Measurements from ENCODE around the gene VWCE.

Gene VWCE

DNA sequence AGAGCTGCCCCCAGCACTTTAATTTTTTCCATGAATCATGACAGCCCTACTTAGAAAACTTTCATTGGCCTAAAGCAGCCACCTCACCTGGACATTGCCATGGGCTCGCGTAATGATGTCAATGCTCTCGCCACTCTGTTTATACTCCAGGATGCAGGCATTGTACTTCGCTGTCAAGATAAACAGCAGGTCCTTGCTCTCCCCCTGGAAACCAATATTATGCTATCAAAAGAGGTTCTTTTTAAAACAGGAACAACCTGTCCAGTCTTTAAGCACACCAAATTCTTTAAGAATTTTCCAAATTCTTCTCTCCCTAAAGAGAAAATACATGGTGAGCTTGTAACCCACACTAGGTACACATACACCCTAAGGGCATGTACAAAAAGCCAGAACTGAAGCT, 34.8 kb upstream of the VWCE start:
- DNase-seq = no peak

DNA sequence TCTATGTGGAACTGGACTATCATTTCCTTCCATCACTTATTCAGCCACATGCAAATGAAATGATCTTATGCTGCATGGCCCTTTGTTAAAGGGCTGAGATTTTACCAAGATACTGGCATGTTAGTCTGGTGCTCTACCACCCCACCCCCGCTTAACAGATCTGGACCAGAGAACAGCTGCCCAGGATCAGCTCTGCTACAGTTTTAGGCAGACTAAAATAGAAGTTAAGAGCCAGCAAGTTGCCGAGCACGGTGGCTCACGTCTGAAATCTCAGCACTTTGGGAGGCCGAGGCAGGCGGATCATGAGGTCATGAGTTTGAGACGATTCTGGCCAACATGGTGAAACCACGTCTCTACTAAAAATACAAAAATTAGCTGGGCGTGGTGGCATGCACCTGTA, 33.2 kb upstream of the VWCE start:
- DNase-seq = no peak

DNA sequence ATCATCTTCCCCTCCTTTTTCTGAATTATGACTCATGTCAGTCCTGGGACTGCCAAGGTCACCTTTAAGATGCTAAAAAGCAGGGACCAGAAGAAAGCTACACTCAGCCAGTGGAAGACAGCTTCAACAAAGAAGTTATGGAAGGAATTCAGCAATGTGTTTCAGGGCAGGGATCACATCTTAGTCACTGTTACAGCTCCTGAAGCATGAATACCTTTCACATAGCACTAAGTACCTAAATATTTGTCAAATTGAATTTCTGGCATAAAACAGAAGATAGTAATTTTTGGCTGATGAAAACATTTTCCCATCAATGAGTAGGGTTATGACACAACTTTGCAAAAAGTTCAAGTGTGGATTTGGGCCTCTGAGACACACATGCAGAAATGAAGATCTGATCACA, 32.6 kb upstream of the VWCE start:
- no peak for DNase-seq

GRCh38 chr11:61325649-61326414, 30.7 kb upstream of the VWCE start:
- no peak for DNase-seq

GRCh38 chr11:61315260-61315659, 20.1 kb upstream of the VWCE start:
- DNase-seq = no peak

GRCh38 chr11:61310749-61311148, 15.6 kb upstream of the VWCE start:
- no peak for DNase-seq

DNA sequence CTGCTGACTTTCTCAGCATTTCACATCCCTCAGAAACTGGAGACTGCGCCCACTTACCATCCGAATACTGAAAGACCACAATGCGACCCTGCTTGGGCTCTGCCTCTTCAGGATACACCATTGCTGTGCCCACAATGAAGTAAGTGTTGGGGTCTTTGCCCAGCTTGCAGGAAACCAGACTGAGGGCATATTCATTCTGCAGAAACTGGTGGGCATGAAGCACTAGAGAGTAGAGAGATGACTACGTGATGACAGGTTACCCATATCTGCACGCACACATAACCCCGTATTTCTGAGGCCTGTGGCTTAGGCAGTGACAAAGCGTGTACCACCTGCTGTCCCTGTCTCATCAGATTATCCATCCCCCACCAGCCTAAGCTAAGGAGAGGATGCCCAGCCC, 14.6 kb upstream of the VWCE start:
- no peak for DNase-seq

- no peak for DNase-seq
Observed at GRCh38 chr11:61309141-61309540, 14.0 kb upstream of the VWCE start.

DNA sequence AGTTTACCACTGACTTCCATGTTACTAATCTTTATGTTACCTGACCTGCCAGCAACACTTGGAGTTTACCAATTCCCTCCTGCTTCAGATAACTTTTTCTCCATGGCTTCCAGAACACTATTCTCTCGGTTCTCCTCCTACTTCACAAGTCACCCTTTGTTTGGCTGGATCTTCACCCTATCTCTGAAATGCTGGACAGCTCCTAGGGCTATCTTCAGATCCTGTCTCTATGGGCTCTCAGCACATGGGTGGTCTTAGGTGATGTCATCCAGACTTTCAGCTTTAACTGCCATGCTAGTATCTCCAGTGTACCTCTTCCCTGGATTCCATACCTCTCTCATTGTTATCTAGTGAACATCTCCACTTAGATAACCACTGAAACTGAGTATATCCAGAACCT, 12.2 kb upstream of the VWCE start:
- DNase-seq = no peak

DNA sequence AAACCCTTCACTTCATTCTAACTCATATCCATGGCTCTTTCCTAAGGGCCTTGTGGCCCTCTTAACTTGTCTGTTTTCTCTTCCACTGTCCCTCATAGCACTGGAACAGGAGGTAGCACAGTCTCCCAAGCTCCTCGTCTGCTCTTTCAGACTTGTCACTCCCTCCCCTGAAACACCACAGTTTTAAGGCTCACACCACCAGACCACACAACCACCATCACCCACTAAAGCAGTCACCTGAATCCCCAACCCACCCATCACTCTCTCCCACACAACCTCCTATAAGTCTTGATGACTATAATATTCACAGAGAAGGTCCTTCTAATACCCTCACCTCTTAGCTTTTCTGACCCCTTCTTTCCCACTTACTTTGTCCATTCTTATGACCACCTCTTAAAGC, 11.1 kb upstream of the VWCE start:
- no peak for DNase-seq

DNA sequence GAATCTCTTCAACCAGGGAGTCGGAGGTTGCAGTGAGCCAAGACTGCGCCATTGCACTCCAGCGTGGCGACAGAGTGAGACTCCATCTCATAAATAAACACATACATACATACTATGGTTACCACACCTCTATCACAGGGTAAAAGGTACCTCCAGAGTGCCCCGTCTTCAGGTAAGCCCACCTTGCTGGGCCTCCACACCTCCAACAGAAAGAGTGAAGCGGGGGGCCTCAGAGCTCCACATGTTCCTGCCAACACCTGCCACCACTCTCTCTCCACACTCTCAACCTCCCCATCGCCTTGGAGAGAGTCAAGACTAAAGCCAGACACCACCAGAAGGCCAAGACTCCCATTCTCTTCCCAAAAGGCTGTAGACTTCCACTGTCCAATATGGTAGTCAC, 10.3 kb upstream of the VWCE start:
- DNase-seq = no peak

DNA sequence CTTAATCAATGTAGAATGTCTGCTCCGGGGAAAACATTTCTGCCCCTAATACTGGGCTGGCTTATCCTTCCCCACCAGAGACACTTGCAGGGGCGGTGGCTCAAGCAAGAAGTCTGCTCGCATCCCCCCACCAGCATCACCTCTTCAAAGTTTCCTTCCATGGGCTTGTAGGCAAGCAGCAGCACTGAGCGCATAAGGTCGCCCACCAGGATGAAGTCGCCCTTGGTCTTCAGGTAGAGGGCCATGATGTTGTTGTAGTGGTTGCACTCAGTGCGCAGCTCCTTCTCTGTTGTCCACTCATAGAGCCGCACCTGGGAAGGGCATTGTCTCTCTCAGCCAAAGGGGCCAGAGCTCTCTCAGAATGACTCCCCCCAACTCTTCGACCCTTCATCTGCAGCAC, 8.6 kb upstream of the VWCE start:
- no peak for DNase-seq

DNA sequence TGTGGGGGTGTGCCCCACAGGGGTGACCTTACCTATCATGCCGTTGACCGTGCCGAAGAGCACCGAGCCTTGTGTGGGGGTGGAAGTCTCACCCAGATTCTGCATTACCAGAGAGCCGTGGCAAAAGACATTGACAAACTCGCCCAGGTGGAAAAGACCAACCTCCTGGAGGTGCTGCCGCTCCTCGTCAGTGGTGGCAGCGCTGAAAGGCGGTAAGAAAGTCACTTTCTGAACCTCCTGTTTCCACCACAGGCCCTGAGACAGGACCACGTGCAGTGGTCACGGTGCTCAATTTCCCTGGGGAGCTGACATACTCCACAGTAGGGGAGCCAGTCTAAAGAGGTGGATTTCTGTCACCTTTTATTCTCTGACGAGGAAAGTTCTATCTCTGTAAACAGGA, 7.4 kb upstream of the VWCE start:
- no peak for DNase-seq

DNA sequence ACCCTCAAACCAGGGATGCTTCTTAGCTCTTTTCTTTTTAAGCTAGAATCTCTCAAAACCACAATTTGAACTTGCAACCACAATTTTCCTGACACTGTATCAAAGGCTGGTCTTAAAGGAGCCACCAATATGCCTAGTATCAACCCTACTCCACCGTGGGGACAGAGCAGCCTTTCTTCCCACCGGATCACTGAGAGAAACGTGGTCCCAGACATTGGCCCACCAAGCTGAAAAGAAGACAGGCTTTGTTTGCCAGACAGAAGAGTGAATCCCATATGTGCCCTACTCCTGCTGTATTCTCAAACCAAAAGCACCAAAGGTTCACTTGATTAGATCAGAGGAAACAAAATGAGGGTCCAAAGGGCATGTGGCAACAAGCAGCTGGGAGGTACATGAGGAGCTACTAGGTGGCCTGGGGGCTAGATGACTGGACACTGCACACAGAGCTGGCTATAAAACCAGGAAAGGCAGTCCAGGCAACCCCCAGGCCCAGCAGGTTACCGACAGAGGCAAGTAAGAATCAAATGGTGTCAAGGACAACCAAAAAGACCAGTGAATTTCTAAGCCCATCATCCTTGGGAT, 3.6 kb upstream of the VWCE start:
- DNase-seq = no peak

DNA sequence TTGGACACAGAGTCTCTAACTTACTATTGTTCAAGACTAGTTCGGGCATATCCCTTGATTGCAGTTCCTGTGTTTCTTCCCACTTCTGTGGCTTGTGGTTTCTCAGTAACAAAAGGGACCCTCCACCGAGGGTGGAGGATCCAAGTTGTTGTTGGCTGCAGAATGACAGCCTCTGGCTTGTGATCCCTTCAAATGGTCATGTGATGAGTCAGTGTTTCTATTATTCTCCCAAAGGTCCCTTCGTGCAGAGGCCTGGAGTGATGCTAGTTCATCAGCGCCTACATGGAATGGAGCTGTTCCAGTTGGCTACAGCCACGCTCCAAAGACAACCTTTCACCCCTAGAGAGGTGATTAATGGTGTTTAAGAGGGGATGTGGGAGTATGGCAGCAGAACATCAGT, 2.6 kb upstream of the VWCE start:
- peak; percentile 65 for DNase-seq

DNA sequence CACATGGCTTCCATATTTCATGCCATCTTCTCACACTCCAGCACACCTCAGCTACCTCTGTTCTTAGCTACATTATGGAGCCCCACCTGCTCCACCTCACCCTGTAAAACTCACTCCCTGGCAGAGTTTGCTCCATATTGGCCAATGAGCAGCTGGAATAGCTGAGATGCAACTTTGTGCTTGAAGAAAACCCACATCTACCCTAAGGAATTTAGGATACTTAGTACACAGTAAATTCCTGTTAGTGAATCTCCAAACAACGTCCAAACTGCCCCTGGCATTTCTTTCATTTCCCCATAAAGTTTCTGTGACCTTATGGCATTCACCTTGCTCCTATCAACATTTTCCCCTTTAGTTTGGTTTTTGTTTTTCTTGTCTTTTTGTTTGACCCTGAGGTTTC, 2.2 kb upstream of the VWCE start:
- DNase-seq = no peak

- no peak for DNase-seq
Observed at GRCh38 chr11:61295596-61295926, 445 bp upstream of the VWCE start.

- DNase-seq = peak; percentile 34
Observed at GRCh38 chr11:61293867-61294716, 1.0 kb downstream of the VWCE start.

DNA sequence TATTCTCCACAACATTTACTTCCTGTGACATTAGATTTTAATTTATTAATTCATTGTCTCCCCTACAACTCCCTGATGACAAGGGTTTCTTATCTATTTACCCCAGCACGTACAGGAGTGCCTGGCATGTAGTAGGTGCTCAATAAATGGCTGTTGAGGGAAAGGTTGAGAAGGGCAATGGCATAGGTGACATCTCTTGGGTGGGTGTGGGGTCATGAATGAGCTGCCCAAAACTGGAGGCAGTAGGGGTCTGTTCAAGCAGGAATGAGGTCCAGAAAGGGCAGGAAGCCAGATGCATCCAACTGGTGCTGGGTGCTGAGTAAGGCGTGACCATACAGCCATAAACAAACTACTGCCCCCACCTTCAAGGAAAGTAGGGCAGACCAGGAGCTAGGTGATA, 2.8 kb downstream of the VWCE start:
- no peak for DNase-seq

GRCh38 chr11:61290905-61291690, 4.0 kb downstream of the VWCE start:
- no peak for DNase-seq

DNA sequence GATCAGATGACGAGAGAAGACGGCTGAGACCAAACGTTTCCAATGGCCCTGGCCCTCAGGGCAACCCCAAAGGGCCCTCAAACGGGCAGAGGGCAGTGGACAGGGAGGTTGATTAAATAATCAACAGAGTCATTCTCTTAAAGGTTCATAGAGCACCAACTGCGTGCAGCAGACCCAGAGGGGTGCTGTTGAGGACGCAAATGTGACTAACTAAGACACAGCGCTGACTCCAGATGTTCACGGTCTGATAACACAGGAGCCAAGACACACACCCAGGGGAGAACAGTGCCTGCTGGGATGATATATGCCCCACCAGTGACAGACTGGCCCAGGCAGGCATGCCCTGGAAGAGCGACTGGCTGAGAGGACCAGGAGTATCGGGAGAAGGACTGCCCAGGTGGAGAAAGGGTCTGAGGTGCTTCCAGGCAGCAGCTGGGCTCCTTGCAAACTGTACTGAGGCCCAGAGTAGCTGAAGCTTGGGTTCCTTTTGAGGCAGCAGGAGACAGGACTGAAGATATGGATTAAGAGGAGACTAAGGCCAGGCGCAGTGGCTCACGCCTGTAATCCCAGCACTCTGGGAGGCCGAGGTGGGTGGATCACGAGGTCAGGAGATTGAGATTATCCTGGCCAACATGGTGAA, 7.7 kb downstream of the VWCE start:
- no peak for DNase-seq

DNA sequence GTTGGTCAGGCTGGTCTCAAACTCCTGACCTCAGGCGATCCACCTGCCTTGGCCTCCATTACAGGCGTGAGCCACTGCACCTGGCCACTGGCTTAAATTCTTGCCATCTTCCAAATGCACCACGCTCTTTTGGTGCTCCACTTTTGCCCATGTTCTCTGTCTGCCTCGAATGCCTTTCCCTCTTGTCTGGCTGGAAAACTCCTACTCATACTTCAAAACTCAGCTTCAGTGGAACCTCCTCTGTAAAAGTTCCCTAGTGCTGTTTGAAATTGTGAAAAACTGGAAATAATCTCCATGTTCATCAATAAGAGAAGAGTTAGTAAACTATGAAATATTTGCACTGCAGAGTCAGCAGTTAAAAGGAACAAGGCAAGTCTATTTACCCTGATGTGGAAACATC, 11.5 kb downstream of the VWCE start:
- DNase-seq = no peak

Data from suppressor macrophage treated with lipopolysaccharide for 4 hours (primary cell).